IMR-90 (cell line): ENCODE data around the gene LIN7B. TPM values are rescaled to one million over a fixed set of nuclear protein-coding genes. Genes with fewer than 3 reads are reported as not detected.

Experiments used
- ATAC-seq: fragments of 200-7000 bp; cut with Tn5 transposase; 2 replicates; pipeline ENCODE4 v1.9.1; 2020; ENCODE audit warnings: low read depth, mild to moderate bottlenecking, moderate library complexity
- BruUV-seq: library from RNA; stranded (reverse); fragments of 400-500 nt; replicated peaks from 2 replicates; lab custom pipeline; 2021; lab: Mats Ljungman, UMichigan
- CTCF ChIA-PET: fragments of 300-600 bp; formaldehyde crosslinking; extraction: SDS; loops from one replicate; lab custom pipeline; 2021; ENCODE audit warnings: antibody characterized with exemption; lab: Yijun Ruan, JAX
- POLR2A ChIA-PET: fragments of 300-600 bp; sonication (Branson Sonifier 250); formaldehyde crosslinking; loops from one replicate; lab custom pipeline; 2022; ENCODE audit warnings: antibody characterized with exemption; ENCODE audit not compliant: unreplicated experiment; lab: Charles Lee
- DNase-seq: peaks from one replicate; pipeline ENCODE4 v3.0.0; 2013
- H2AFZ ChIP-seq: replicated peaks from 2 replicates; pipeline ENCODE3; 2013; ENCODE audit warnings: low read length, mild to moderate bottlenecking; ENCODE audit not compliant: poor library complexity
- H2AK5ac ChIP-seq: 2 replicates; pipeline ENCODE4 v1.6.1; 2013; ENCODE audit warnings: low read depth, low read length, inconsistent platforms
- H2AK9ac ChIP-seq: replicated peaks from 2 replicates; pipeline ENCODE3; 2013; ENCODE audit warnings: mild to moderate bottlenecking, low read depth, low read length, moderate library complexity; ENCODE audit not compliant: poor library complexity
- H2BK120ac ChIP-seq: 2 replicates; pipeline ENCODE4 v1.6.1; 2013; ENCODE audit warnings: low read depth, low read length, inconsistent platforms
- H2BK15ac ChIP-seq: 3 replicates; pipeline ENCODE4 v1.6.1; 2013; ENCODE audit warnings: low read depth, low read length, inconsistent platforms
- H2BK20ac ChIP-seq: 2 replicates; pipeline ENCODE4 v1.6.1; 2013; ENCODE audit warnings: low read depth, mild to moderate bottlenecking, inconsistent platforms, low read length, moderate library complexity
- H2BK5ac ChIP-seq: 2 replicates; pipeline ENCODE4 v1.6.1; 2013; ENCODE audit warnings: mild to moderate bottlenecking, low read depth, low read length, inconsistent platforms; ENCODE audit not compliant: poor library complexity, severe bottlenecking
- H3K14ac ChIP-seq: replicated peaks from 2 replicates; pipeline ENCODE4 v1.6.1; 2013; ENCODE audit warnings: low read depth, low read length, inconsistent platforms
- H3K18ac ChIP-seq: 2 replicates; pipeline ENCODE4 v1.6.1; 2013; ENCODE audit warnings: low read depth, low read length, control low read depth
- H3K23ac ChIP-seq: 2 replicates; pipeline ENCODE4 v1.6.1; 2013; ENCODE audit warnings: low read depth, low read length, inconsistent platforms
- H3K27ac ChIP-seq: 2 replicates; pipeline ENCODE4 v1.5.1; 2013; ENCODE audit warnings: mild to moderate bottlenecking, control low read depth, low read length; ENCODE audit not compliant: insufficient read depth
- H3K27me3 ChIP-seq: 2 replicates; pipeline ENCODE4 v1.6.1; 2013; ENCODE audit warnings: low read length; ENCODE audit not compliant: control insufficient read depth, insufficient read depth
- H3K36me3 ChIP-seq: 2 replicates; pipeline ENCODE4 v1.6.1; 2013; ENCODE audit warnings: low read length, mixed read lengths; ENCODE audit not compliant: control insufficient read depth, insufficient read depth
- H3K4ac ChIP-seq: 2 replicates; pipeline ENCODE4 v1.6.1; 2013; ENCODE audit warnings: low read depth, low read length, inconsistent platforms
- H3K4me1 ChIP-seq: 2 replicates; pipeline ENCODE4 v1.6.1; 2013; ENCODE audit warnings: low read length, mixed read lengths; ENCODE audit not compliant: control insufficient read depth, insufficient read depth
- H3K4me2 ChIP-seq: 2 replicates; pipeline ENCODE4 v1.6.1; 2013; ENCODE audit warnings: low read depth, mild to moderate bottlenecking, control low read depth, low read length, moderate library complexity
- H3K4me3 ChIP-seq: 2 replicates; pipeline ENCODE4 v1.5.1; 2013; ENCODE audit warnings: low read depth, mild to moderate bottlenecking, control low read depth, low read length, moderate library complexity; ENCODE audit not compliant: insufficient read depth
- H3K56ac ChIP-seq: 2 replicates; pipeline ENCODE4 v1.6.1; 2013; ENCODE audit warnings: low read length, inconsistent platforms; ENCODE audit not compliant: insufficient read depth; ENCODE audit errors: extremely low read depth
- H3K79me1 ChIP-seq, 2 experiments: 2 replicates each; pipeline ENCODE4 v1.6.1; 2013; ENCODE audit warnings: low read length in 2 of 2, inconsistent platforms in 1 of 2, low read depth in 1 of 2
- H3K9ac ChIP-seq: 2 replicates; pipeline ENCODE4 v1.6.1; 2013; ENCODE audit warnings: low read depth, low read length, control low read depth
- H3K9me1 ChIP-seq: 2 replicates; pipeline ENCODE4 v1.6.1; 2013; ENCODE audit warnings: low read length, inconsistent platforms; ENCODE audit not compliant: insufficient read depth
- H3K9me3 ChIP-seq: 2 replicates; pipeline ENCODE4 v1.6.1; 2013; ENCODE audit warnings: low read length; ENCODE audit not compliant: control insufficient read depth, insufficient read depth
- H4K20me1 ChIP-seq: 2 replicates; pipeline ENCODE4 v1.6.1; 2013; ENCODE audit warnings: low read length, inconsistent platforms; ENCODE audit not compliant: insufficient read depth
- H4K5ac ChIP-seq: 2 replicates; pipeline ENCODE4 v1.6.1; 2013; ENCODE audit warnings: mild to moderate bottlenecking, low read depth, low read length, control low read depth
- H4K8ac ChIP-seq, 2 experiments: 2 replicates each; pipeline ENCODE4 v1.6.1; 2013; ENCODE audit warnings: low read depth in 2 of 2, low read length in 2 of 2, control low read depth in 1 of 2, inconsistent platforms in 1 of 2
- H4K91ac ChIP-seq: 2 replicates; pipeline ENCODE4 v1.6.1; 2013; ENCODE audit warnings: low read depth, low read length, inconsistent platforms; ENCODE audit not compliant: insufficient read depth
- CHD1 ChIP-seq: IDR thresholded peaks from 2 replicates; pipeline ENCODE4 v1.6.1; 2012; ENCODE audit warnings: low read depth, low read length, improper control_type of control experiment
- ELK1 ChIP-seq: fragments of 150-350 bp; IDR thresholded peaks from 2 replicates; pipeline ENCODE4 v1.6.1; 2016; ENCODE audit warnings: low read depth, mild to moderate bottlenecking, low read length, moderate library complexity, borderline replicate concordance
- FOS ChIP-seq: fragments of 150-350 bp; IDR thresholded peaks from 2 replicates; pipeline ENCODE4 v1.6.1; 2016; ENCODE audit warnings: low read depth, low read length
- POLR2A ChIP-seq: IDR thresholded peaks from 2 replicates; pipeline ENCODE4 v1.6.1; 2012; ENCODE audit warnings: mild to moderate bottlenecking, low read depth, low read length
- RCOR1 ChIP-seq: IDR thresholded peaks from 2 replicates; pipeline ENCODE4 v1.6.1; 2012; ENCODE audit warnings: mild to moderate bottlenecking, low read length, improper control_type of control experiment; ENCODE audit not compliant: insufficient replicate concordance
- SMC3 ChIP-seq: fragments of 150-350 bp; IDR thresholded peaks from 2 replicates; pipeline ENCODE4 v1.6.1; 2016; ENCODE audit warnings: low read depth, mild to moderate bottlenecking, antibody characterized with exemption, low read length, moderate library complexity
- WGBS, 2 experiments: methylation state at CpG; one replicate each; pipeline versions ENCODE4 v1.1.5 to v1.1.7; 2013; ENCODE audit warnings: missing lambda C conversion rate in 2 of 2; ENCODE audit not compliant: insufficient read length in 1 of 2; ENCODE audit errors: extremely low coverage in 2 of 2; 5-methylcytosine and 5-hydroxymethylcytosine counted together
- dilution Hi-C: fragments of 300-500 bp; cut with HindIII; formaldehyde crosslinking; loops from one replicate; pipeline ENCODE4 v1.14.3; 2018; ENCODE audit warnings: low sequenced_read_pairs; ENCODE audit not compliant: unreplicated experiment
- in situ Hi-C: fragments of 300-500 bp; cut with MboI; formaldehyde crosslinking; loops from 3 replicates; pipeline ENCODE4 v1.14.3; 2019; ENCODE audit warnings: low sequenced_read_pairs, inconsistent platforms, mixed read lengths
- intact Hi-C: fragments of 100-400 bp; cut with micrococcal nuclease; formaldehyde crosslinking; loops from 2 replicates; pipeline ENCODE4 v1.10.0; 2022
- polyA plus RNA-seq, 3 experiments: library from polyadenylated mRNA; depleted of rRNA; stranded (reverse); fragments of >200 nt; gene quantifications; 2 replicates each; pipeline ENCODE4 v1.2.3, GENCODE V29; 2012; ENCODE audit warnings: low replicate concordance in 1 of 3
- total RNA-seq: library from RNA; depleted of rRNA; stranded (reverse); fragments of >200 nt; gene quantifications from 2 replicates; pipeline ENCODE4 v1.2.3, GENCODE V29; 2012

LIN7B gene
- total and polyA plus RNA-seq, 2 of the 4 experiments (the other 2 are of a cell fraction) = 3.8 to 8.0 TPM

- TF ChIP-seq ELK1 (no peak), FOS (no peak), POLR2A (no peak), CHD1 (no peak)
Observed at GRCh38 chr19:49085868-49086232, 28.3 kb upstream of the LIN7B start (continued).

- Histone ChIP-seq H3K18ac (no peak overlapping the region), H3K9me1 (0 out of 2 replicates have a peak, but pooled peaks cover 2% of the 10 kb centered on the region), H3K4me3 (peak overlapping the region; percentile 69), H3K9ac (peak overlapping the region; percentile 86), H2BK5ac (no peak overlapping the region), H4K20me1 (peaks cover 52% of the 10 kb centered on the region), H3K23ac (peak overlapping the region; percentile 62), H2AK5ac (peak overlapping the region; percentile 57), H3K9me3 (no peaks in the 10 kb centered on the region), H3K27me3 (no peaks in the 10 kb centered on the region), H3K4me1 (peaks cover 6% of the 10 kb centered on the region), H2BK20ac (no peak overlapping the region), H3K79me1 (peaks cover 13 to 39% of the 10 kb centered on the region in 2 experiments), H3K4me2 (peak overlapping the region; percentile 86), H3K14ac (peak overlapping the region; percentile 89; the same call in 1 of the 2 replicates), H2AFZ (peak overlapping the region; percentile 21), H4K8ac (no peak overlapping the region), H3K27ac (peak overlapping the region; percentile 34; the same call in 1 of the 2 replicates), H2BK120ac (no peak overlapping the region), H4K5ac (no peak overlapping the region), H2BK15ac (no peak overlapping the region), H4K91ac (no peak overlapping the region), H3K56ac (peak overlapping the region; percentile 72; the same call in 1 of the 2 replicates), H3K36me3 (peaks cover 29% of the 10 kb centered on the region), H3K4ac (peak overlapping the region; percentile 91), H2AK9ac (peak overlapping the region; percentile 84)
- TF ChIP-seq SMC3 = no peak
- TF ChIP-seq FOS = no peak
- TF ChIP-seq RCOR1 = no peak
- in situ Hi-C loops = no loop called here
- WGBS, 2 experiments = 73% methylated on average over 6 of the region's 11 CpGs; no CpG with 5 or more reads in 1 of the 2 experiments
- ChIA-PET CTCF (no interaction called here), POLR2A (no interaction called here)
- dilution Hi-C loops = no loop called here
- intact Hi-C loops = no loop called here
- BruUV-seq = no TSS peak
- ATAC-seq (no peak), DNase-seq (no peak)
Observed at GRCh38 chr19:49086296-49086695, 27.9 kb upstream of the LIN7B start.
